GM06990 (cell line): ENCODE measurements around the gene DSN1.

Experiments
- DNase-seq: peaks from one replicate; pipeline ENCODE4 v3.0.0-alpha.2; 2011; ENCODE audit not compliant: insufficient read length; ENCODE audit errors: extremely low read depth
- H3K27me3 ChIP-seq: replicated peaks from 2 replicates; pipeline ENCODE4 v1.6.0; 2011; ENCODE audit warnings: low read length; ENCODE audit not compliant: control insufficient read depth, insufficient read depth
- H3K36me3 ChIP-seq: 2 replicates; pipeline ENCODE4 v1.5.1; 2011; ENCODE audit warnings: low read length; ENCODE audit not compliant: control insufficient read depth, insufficient read depth
- H3K4me3 ChIP-seq: replicated peaks from 2 replicates; pipeline ENCODE4 v1.5.1; 2011; ENCODE audit warnings: low read depth, mild to moderate bottlenecking, control low read depth, low read length
- CTCF ChIP-seq: IDR thresholded peaks from 2 replicates; pipeline ENCODE4 v1.5.1; 2011; ENCODE audit warnings: low read length, control low read depth, mild to moderate bottlenecking, inconsistent platforms; ENCODE audit not compliant: insufficient read depth, poor library complexity, severe bottlenecking

Gene DSN1

GRCh38 chr20:36794116-36794474 is 20.5 kb upstream of the DSN1 start:
- Histone ChIP-seq H3K4me3 (no peak overlapping the region), H3K27me3 (no peaks in the 10 kb centered on the region), H3K36me3 (peaks cover 18% of the 10 kb centered on the region)
- no peak for TF ChIP-seq CTCF
- no peak for DNase-seq

GRCh38 chr20:36793294-36794115 is 19.9 kb upstream of the DSN1 start:
- no peak for TF ChIP-seq CTCF
- DNase-seq: no peak
- peaks cover 18% of the 10 kb centered on the region for H3K36me3 ChIP-seq

GRCh38 chr20:36792422-36792821 is 18.9 kb upstream of the DSN1 start:
- H3K36me3 ChIP-seq: peaks cover 18% of the 10 kb centered on the region
- no peak overlapping the region for H3K4me3 ChIP-seq
- no peaks in the 10 kb centered on the region for H3K27me3 ChIP-seq
- DNase-seq: no peak
- TF ChIP-seq CTCF: peak; percentile 53

More at GRCh38 chr20:36793294-36794115, 19.9 kb upstream of the DSN1 start:
- Histone ChIP-seq H3K4me3 (no peak overlapping the region), H3K27me3 (no peaks in the 10 kb centered on the region)

- TF ChIP-seq CTCF: no peak
- peaks cover 13% of the 10 kb centered on the region for H3K36me3 ChIP-seq
- no peak for DNase-seq
- no peak overlapping the region for H3K4me3 ChIP-seq
- no peaks in the 10 kb centered on the region for H3K27me3 ChIP-seq
These were observed 18.3 kb upstream of the DSN1 start for GRCh38 chr20:36791862-36792261.

- DNase-seq: no peak
- H3K4me3 ChIP-seq: no peak overlapping the region
- no peaks in the 10 kb centered on the region for H3K27me3 ChIP-seq
- TF ChIP-seq CTCF: no peak
- peaks cover 4% of the 10 kb centered on the region for H3K36me3 ChIP-seq
These were observed 13.1 kb upstream of the DSN1 start for GRCh38 chr20:36786663-36787062.
